HT-29 (cell line): ENCODE data around the gene WDR7. TPM values are rescaled to one million over a fixed set of nuclear protein-coding genes. Genes with fewer than 3 reads are reported as not detected.

ENCODE experiments used
- DNase-seq: peaks from one replicate; pipeline ENCODE4 v3.0.0-alpha.2; 2015; ENCODE audit warnings: low spot score
- total RNA-seq: library from RNA; depleted of rRNA; stranded (reverse); fragments of >200 nt; shearing (Covaris generic); gene quantifications from 2 replicates; pipeline ENCODE4 v1.2.3, GENCODE V29; 2014; rRNA removed

Gene WDR7
- total RNA-seq = 3.8 and 4.1 TPM in 2 replicates

DNA sequence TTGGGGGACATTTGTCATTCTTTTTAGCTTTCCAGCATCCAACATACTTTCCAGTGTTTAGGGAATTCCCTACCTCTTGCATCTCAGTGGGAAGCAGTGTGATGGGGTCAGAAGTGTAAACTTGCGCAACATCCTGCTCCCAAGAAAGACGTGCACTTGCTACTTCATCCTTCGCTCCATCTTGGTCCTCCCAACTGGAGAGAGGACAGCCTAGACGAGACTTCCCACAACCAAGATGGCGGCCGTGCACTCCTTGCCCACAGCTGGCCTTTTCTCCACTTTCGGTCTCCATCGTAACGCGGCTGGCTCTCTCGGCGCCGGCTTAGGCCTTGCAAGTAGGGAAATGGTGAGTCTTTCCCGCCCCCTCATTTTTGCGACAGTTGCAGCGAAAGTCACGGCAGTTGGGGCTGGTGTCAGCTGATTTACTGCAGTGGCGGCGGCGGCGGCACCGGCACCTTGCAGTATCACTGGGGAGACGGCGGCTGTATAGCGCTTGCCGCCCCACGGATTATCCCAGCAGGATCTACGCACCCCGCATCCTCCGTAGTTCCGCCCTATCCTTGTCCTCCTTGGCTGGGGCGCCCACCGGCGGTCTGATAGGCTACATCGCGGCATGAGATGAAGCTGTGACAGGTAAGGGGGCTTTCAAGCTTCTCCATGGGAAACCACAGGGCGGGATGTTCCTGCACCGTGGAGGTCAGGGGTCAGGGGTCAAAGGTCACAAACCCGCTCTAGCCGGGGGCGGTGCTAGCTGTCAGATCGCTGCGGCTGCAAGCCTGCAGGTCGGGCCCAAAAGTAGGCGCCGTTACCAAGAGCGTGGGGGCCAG is at the start of gene WDR7:
Gene WDR7 (plus strand): TSS at position 416 of the 827 bp plus-strand sequence. CDS start 21,157 bp downstream, outside the sequence.
- peak; percentile 92 for DNase-seq

DNA sequence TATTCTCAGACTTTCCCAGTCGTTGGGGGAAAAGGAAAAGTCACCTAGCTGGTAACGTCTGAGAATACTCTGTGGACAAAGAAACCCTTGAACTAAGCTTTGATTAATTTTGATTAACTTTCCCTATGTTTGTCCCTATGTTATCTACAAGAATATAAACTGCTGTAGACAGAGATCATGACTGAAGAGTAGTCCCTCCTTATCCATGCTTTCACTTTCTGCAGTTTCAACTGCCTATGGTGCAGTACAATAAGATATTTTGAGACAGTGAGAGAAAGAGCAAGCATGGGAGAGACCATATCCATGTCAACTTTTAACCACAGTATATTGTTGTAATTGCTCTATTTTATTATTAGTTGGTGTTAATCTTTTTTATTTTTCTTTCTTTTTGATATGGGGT is 44.5 kb upstream of the WDR7 start:
- no peak for DNase-seq

DNA sequence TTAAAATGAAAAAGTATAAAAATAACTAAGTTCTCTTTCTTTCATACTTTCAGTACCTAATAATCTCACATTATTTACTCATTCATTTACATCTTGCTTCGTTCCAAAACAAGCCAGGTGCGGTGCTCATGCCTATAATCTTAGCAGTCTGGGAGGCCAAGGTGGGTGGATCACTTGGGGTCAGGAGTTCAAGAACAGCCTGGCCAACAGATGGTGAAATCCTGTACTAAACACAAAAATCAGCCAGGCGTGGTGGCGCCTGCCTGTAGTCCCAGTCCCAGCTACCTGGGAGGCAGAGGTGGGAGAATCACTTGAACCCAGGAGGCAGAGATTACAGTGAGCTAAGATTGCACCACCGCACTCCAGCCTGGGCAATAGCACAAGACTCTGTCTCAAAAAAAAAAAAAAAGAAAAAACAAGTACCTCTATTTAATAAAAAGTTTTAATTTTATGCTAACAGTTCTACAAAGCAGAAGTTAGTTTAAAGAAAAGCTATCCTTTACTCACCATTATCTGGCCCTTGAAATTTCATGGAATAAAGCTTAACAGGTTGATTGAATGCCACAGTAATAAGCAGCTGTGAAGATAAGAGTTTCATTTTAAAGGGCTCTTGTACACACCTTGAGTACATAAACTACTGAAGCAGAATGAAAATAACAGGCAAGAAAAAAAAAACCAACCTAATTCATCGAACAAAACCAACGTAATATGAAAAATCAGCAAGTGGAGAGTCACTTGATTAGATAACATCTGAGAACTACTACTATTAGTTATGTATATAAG is 35.2 kb upstream of the WDR7 start:
- no peak for DNase-seq

DNA sequence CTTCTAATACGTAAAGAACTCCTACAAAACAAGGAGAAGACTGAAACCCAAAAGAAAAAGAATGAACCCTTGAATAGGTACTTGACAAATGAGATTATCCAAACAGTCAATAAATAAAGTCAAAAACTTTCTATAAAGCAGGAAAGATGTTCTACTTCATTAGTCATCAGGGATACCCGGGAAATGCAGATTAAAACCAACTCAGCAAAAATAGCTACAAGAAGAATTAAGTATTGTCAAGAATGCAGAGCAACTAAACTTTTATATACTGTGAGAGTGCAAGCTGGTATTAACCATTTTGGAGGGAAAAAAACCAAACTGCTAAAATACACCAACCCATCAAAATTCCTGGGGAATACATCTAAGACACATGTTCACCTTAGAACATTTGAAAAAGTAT is 23.2 kb upstream of the WDR7 start:
- no peak for DNase-seq

DNA sequence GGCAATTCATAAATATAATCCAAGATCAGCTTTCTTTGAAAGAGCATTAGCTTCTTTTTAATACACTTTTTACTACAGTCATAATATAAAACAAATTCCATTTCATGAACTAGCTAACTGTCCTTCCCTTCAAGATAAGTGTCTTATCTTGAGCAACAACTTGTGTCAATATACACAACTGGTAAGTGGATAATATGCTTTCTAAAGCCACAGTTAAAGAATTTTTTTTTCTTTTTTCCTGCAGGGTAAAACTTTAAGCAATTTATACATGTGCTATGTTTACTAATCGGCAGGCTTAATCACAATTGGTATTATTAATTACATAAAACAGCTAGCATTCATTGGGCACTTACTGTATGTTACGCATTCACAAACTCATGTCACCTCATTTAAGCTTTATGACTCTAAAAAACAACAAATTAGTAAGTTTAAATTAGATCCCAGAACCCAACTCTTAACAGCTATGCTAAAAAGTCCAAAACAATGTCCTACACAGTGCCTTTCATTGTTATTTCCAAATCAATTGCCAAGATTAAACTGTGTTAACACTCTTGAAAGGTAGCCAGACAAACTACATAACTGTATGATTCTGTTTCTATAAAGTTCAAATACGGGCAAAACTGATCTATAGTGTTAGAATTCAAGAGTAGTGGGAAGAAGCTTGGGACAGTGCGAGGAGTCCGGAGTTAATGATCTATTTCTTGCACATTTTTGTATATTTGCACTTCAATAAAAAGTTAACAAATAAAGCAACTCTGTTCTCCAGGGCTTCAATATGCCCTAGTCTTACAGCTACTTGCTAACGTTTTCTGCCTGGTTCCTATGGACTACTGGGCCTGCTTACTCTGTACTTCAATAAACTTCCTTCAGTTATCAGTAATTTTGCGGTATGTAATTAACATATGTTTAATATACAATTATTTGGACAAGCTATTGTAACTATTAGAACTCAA is 18.8 kb upstream of the WDR7 start:
- no peak for DNase-seq

DNA sequence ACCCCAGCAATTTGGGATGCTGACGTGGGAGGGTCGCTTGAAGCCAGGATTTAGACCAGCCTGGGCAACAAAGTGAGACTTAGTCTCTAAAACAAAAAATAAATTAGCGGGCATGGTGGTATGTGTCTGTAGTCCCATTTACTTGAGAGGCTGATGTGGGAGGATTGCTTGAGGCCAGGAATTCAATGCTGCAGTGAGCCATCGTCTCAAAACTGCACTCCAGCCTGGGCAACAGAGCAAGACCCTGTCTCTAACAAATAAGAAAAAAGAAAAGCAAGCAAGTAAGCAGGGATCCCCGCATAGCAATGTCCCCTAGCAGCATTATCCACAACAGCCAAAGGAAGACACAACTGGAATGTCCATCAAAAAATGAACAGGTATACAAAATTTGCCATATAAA is 16.2 kb upstream of the WDR7 start:
- no peak for DNase-seq

DNA sequence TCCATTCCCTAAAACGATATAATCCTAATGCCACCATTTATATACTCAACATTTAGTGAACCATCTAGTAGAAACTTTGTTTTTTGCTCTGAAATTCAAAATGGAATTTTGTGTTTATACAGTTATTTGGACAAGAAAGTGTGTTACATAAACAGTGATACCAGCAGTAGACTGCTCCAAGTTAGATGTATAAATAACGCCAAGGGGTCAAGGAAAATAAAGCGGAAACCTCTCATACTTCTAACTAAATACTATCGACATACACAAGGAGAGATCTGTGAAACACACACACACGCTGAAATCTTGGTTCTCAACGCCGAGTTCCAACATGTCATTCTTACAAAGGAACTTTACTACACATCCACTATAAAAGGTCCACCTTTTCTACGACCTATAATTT is 14.0 kb upstream of the WDR7 start:
- peak; percentile 12 for DNase-seq

DNA sequence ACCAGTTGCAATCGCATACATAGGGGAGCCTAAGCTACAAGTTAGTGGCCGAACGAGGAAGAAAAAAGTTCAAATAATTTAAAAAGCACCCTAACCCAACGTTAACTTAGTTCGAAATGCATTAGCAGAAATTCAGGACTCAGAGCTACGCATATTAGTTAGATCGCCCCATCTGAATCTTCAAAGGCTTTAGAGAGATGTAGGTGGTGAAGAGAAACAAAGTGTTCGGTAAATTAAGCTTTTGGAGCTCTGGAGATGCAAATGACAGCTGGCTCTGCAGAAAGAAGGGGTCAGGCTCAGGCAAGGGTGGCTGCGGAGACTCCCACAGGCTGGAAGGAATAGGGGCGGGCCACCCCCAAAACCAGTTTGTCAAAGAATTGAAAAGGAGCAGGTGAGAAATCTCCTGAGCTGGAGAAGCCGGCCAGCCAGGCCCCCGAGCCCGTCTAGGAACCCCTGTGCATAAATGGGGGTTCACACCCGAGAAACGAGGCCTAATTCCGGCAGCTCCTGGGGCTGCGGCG is 13.4 kb upstream of the WDR7 start:
- DNase-seq = peak; percentile 19

DNA sequence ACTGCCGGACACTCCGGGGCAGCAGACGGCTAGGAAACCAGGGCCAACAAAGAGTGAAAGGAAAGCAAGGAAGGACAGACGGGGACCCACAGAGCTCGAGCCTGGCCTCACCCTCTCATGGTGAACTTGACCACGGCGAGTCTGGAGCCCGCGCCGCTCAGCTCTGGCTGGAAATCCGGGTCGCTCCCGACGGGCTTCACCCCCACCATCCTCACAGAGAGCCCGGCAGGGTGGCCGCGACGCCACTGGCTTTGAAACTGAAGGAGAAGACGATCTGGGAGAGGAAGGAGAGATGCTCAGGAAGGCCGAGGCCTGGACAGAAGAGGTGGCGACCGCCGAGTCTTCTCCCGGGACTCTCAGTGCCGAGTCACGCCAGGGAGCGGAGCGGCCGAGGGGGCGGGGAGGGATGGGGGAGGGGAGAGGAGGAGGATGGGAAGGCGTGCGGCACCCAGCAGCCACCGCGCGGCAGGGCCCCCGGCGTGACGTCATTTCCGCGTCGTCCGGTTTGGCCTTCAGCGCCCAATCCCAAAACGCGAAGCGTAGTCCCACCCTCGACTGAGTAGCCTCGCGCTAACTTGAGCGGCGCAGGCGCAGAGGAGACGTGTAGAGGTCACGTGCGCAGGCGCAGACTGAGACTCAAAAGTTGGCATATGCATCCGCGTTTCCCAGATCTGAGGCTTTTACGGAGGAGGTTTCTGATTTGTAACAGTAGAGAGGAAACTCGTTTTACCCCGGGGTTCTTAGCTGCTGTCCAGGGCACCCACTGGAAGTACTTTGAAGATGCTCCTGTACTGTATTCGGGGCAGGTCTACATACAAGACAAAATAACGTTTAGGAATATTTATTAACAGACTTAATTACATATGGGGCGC is 12.7 kb upstream of the WDR7 start, which contains the start of gene TXNL1:
Gene TXNL1 (minus strand): TSS at position 361 of the 872 bp plus-strand sequence. CDS start 152 bp downstream, at position 209.
- peak; percentile 95 for DNase-seq

DNA sequence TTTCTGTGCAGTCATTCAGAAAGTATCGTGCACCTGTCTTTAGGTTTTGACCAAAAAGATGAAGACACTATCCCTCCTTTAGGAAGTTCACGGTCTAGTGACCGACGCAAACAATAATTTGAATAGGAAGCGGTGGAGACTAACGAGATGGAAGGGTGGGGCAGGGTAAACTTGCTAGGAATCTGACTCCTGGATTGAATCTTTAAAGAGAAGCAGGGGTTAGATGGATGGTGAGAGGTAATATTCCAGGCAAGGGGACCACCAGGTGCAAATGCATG is 12.1 kb upstream of the WDR7 start:
- DNase-seq = peak; percentile 47

DNA sequence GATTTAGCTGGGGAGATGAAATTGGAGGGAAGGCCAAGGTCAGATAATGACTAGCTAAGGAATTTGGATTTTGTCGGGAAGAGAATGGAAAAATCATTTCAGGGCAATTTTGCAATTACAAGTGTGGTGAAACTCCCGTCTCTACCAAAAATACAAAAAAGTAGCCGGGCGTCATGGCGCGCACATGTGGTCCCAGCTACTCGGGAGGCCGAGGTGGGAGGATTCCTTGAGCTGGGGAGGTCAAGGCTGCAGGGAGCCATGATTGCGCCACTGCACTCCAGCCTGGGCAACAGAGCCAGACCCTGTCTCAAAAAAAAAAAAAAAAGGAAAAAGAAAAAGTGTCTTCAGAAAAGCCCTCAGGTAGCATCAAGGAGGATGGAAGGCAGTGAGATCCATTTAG is 11.6 kb upstream of the WDR7 start:
- no peak for DNase-seq

DNA sequence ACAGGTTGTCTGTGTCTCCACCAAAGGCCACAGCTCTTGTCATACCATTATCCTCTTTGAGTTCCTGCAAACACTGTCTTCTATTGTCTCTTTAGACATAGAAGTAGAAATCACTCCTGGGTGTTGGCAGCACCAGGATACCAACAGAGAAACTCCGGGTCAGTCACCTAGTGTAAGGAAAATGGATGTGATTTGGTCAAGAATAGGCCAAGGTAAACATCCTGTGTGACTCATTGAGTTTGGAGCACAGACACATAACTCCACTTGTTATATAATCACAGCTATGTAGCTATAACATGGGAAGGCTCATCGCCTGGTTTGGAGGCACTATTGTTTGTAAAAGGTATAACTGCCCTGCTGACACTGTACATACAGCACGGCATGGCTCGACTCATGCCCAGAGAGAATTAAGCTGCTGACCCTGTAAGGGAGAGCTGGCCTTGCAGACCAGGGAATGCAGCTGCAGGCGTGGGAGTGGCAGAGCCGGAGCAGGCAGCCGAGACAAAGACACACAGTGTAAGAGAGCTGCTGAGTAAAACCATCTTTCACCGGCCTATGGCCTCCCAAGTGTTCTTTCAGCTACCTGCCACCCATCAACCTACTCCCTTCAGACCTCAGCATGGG is 9.3 kb upstream of the WDR7 start:
- DNase-seq = peak; percentile 2

DNA sequence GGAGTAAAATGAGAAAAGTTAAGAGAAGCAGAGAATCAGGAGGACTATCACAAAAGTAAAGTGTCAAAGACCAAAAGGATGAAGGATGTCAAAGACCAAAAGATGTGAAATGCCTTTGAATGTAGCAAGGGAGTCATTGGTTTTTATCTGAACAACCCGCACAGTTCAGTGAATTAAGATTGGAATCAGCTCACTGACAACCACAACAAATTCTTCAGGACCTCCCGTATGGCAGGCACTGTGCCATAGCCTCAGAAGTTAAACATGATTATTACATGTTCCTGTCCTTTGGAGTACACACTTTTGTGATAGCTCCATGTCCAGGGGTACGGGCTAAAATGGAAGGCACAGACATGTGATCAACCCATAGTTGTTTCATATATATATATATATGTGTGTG is 7.8 kb upstream of the WDR7 start:
- no peak for DNase-seq

DNA sequence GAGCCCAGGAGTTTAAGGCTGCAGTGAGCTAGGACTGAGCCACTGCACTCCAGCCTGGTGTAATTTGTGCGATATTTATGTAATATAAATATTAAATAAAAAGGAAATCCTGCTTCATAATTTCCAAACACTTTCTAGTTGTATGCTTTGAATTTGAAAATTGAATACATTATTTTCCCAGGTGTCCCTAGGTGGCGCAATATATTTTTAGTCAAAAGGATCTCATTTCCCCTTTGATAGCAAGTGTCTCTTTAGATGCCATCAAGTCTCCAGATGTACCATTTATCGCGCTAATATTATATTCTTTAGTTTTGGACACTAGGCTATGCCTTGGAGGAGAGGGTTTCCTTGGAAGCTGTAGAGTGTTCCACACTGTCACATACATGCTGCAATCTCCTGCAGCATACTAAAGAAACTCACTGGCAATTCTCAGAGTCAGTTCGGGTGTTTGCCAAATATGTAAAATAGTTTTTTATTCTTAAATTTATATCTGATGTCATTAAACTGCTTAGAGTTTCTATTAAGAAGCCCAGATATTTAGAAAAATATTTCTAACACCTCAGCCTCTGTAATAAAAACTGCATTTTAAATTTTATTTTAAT is 5.6 kb upstream of the WDR7 start:
- peak; percentile 6 for DNase-seq

DNA sequence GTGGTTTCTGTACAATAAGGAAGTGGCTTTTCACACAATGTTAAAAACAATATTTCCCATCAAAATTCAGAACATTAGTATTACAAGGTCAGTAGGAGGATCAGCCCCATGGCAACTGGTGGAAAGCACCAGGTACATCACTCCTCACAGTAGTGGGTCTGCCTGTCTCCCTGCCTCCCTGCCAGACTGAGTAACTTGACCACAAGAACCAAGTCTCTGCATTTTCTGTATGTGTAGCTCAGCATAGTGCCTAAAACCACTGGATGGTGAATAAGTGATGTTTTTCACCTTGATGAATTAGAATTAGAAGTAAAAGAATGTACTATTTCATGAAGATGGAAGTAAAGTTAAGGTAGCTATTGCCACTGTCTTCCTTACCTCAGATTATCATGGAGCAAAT is 4.1 kb upstream of the WDR7 start:
- DNase-seq = no peak

DNA sequence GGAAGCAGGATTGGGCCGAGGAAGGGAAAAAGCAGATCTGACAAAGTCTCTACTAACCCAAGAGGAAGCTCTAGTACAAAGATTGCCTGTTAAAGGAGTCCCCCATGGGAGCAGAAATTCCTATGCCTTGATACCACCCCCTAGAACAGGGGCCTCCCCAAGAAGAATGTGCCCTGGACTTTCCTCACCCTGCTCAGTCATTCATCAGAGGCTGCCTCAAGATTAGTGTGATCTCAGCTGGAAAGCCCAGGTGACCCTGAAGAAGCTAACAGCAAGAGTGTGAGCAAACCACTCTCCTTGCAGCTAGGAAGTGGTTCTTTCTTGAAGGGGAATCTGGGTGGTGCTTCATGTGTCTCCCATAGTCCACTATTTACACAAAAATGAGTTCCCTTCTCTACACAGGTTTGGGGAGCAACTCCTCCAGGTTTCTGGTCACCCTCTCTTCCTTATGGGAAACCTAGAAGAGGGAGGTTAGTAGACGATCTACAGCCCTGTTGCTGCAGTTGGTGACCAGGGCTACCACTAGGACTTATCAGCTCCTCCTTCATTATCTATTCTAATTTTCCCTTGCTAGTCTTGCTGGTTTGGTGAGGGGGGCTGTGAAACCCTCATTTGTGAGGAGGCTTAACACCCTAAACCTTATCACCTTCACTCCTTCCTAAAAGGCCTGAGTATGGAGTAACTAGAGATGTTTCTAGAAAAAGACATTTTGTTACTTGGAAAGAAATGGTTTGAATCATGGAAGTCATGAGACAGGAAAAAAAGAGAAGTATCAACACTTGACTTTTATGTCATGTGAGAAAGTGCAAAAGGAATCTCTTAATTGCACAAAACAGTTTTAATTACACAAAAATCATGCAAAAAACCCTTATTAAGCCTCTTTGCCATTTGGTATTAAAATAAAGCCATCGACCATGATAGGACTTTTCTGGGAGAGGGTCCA is 2.9 kb upstream of the WDR7 start:
- DNase-seq = no peak

DNA sequence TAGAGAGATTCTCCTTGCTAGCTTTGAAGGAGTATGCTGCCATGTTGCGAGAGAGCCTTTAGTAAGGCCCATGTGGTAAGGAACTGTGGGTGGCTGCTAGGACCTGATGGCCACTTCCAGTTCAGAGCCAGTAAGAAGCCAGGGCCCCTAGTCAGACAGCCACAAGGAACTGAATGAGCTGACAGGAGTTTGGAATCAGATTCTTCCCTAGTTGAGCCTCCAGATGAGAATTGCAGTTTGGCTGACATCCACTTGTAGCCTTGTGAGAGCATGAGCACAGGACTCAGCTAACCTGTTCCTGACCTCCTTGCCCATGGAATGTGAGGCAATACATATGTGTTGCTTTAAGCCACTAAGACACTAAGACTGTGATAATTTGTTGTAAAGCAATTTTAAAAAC is 1.2 kb upstream of the WDR7 start:
- DNase-seq = no peak

DNA sequence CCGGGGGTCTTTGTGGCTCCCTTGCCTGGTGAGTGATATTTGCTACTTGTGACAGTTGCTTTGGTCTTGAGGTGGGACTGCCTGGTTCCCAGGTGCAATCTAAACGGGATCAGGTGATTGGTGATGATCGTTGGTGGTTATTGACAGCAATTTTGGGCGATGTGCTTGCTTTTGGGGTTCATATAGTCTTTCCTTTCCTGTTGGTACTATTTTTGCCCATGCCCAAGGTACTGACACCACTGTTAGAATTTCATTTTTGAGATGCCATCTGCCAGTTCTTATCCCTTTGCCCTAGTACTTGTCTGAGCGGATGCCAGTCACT is 573 bp downstream of the WDR7 start:
- DNase-seq = no peak

DNA sequence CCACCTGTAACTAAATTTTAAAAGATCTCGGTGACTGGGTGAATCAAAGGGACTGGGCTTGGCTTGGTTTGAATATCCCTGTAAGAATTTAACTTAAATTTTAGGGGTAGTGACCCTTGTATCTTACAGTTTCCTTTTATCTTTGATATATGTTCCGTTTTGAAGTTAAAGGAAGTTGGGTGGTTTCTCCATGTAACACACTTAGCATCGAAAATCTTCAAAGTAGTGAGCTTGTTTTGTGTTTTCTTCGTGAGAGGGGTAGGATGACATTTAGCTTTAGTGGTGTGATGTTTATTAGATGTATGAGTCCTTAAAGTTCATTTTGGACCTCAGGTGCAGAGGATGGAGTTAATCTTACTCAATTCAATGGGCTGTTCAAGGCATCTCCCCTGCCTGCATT is 1.6 kb downstream of the WDR7 start:
- DNase-seq = no peak
